HUDEP-2 (cell line): ENCODE measurements around the gene LSAMP.
"Not testable (repeated sequence)": the region's sequence is repeated elsewhere in the genome, so short reads cannot be mapped to it uniquely, and the experiment has no call there.

Experiments used
- DNase-seq, 76 experiments: peaks; one replicate each; lab custom pipeline; 2025; ENCODE audit not compliant: unreplicated experiment in 76 of 76; lab: John Stamatoyannopoulos, UW

LSAMP gene

GRCh38 chr3:116129187-116129946, 315.9 kb downstream of the LSAMP start:
- no peak for DNase-seq

GRCh38 chr3:116127464-116127863, 317.8 kb downstream of the LSAMP start:
- no peak for DNase-seq

GRCh38 chr3:116124166-116124565, 321.1 kb downstream of the LSAMP start:
- no peak for DNase-seq

- DNase-seq = no peak
These were observed 326.7 kb downstream of the LSAMP start for GRCh38 chr3:116118475-116119169.

GRCh38 chr3:116114586-116114985, 330.7 kb downstream of the LSAMP start:
- no peak for DNase-seq

GRCh38 chr3:116112696-116113095, 332.6 kb downstream of the LSAMP start:
- no peak for DNase-seq

GRCh38 chr3:116111765-116112164, 333.5 kb downstream of the LSAMP start:
- no peak for DNase-seq

- DNase-seq = no peak
These were observed 341.3 kb downstream of the LSAMP start for GRCh38 chr3:116103868-116104530.

GRCh38 chr3:116102037-116102436, 343.2 kb downstream of the LSAMP start:
- DNase-seq = no peak

- DNase-seq = no peak
These were observed 348.1 kb downstream of the LSAMP start for GRCh38 chr3:116097226-116097625.

- no peak for DNase-seq
These were observed 348.7 kb downstream of the LSAMP start for GRCh38 chr3:116096631-116097030.

GRCh38 chr3:116093374-116093773, 351.9 kb downstream of the LSAMP start:
- no peak for DNase-seq

- no peak for DNase-seq
These were observed 357.9 kb downstream of the LSAMP start for GRCh38 chr3:116087426-116087825.

- DNase-seq = no peak
These were observed 360.1 kb downstream of the LSAMP start for GRCh38 chr3:116084999-116085791.

GRCh38 chr3:116083683-116084082, 361.6 kb downstream of the LSAMP start:
- no peak for DNase-seq

- DNase-seq = no peak
These were observed 366.7 kb downstream of the LSAMP start for GRCh38 chr3:116078561-116078960.

GRCh38 chr3:116077557-116077956, 367.7 kb downstream of the LSAMP start:
- peak in 1 of 76 experiments; percentile 31 for DNase-seq

GRCh38 chr3:116077059-116077458, 368.2 kb downstream of the LSAMP start:
- no peak for DNase-seq

- not testable (repeated sequence) for DNase-seq
These were observed 374.6 kb downstream of the LSAMP start for GRCh38 chr3:116070516-116071278.

- no peak for DNase-seq
These were observed 375.2 kb downstream of the LSAMP start for GRCh38 chr3:116070061-116070460.
